NCI-H82 treated with DMSO at 0.1 percent for 48 hours (cell line): ENCODE data around the gene MRTFB.
A peak's percentile ranks its signal among the peaks of the same experiment; 100 is the strongest.

Experiments
- DNase-seq: peaks from one replicate; lab custom pipeline; 2025; ENCODE audit not compliant: unreplicated experiment; lab: John Stamatoyannopoulos, UW

Gene MRTFB

GRCh38 chr16:14283786-14284185 is 212.7 kb downstream of the MRTFB start:
- DNase-seq: no peak

DNA sequence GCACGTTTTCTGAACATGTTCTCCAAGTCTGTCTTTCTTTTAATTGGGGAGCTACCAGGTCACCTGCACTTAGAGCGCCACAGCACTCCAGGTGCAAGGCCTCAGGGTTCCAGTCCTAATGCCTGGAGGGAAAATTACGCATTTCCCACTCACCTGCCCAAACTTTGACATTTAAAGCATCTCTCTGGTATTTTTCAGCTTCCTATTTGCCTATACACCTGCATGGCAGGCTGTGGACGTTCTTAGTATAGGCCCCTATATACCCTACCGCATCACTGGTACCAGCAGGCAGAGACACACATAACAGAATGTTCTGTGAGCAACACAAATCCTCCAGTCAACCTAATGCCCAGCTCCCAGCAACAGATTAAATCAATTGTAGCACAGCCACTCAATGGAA is 213.3 kb downstream of the MRTFB start:
- no peak for DNase-seq

- no peak for DNase-seq
Measured at GRCh38 chr16:14284930-14285512, 213.9 kb downstream of the MRTFB start.

DNA sequence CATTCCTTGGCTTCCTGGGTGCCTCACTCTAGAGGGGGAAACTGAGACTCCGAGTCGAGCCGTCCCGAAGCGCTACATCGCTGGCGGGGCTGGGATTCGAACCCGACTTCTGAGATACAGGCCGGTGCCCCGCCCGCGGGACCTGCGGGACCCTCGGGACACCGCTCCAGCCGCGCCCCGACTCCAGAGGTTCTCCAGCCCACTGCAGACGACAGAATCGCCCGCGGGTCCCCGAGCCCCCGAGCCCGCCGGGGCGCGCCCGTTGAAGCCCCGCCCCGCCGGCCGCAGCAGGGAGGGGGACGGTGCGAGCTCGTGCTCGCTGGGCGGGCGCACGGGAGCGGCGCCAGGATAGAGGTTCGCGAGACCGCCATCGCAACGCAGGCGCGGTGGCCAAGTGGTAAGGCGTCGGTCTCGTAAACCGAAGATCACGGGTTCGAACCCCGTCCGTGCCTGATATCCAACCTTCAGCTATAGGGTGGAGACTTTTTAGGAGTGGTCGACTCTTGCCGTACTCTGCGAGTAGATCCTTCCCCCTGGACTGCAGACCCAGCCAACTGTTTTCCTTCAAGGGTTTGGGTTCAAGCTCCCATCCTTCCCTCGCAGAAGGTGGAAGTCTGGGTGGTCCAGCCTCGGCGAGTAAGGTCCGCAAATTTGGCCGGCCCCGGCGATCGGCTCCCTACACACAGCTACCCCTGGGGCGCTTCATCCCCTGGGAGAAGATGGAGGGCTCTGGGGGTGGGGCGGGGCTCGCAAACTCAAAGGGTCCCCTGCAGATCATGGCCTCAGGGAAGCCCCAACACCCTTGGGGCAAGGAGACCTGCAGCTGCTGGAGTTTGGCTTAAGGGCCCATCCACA is 214.6 kb downstream of the MRTFB start:
- DNase-seq: peak; percentile 81

GRCh38 chr16:14286368-14287230 is 215.5 kb downstream of the MRTFB start:
- DNase-seq: no peak

GRCh38 chr16:14289692-14290340 is 218.7 kb downstream of the MRTFB start:
- DNase-seq: no peak

DNA sequence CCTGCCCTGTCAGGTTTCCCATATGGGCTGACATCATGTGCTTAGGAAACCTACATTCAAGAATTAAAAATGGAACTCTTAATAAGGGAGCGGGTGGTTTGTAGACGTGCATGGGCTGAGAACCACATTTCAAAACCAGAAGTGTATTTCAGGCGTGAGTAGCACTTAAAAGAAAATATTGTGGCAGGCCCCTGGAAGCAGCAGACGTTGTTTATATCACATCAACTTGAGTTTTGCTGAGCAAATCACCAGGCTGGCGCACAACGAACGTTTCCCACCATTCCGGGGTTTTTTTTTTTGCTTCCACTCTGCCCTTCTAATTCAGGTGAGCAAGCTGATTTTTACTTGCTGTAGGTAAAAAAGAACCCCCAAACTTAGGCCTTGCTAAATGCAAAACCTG is 220.2 kb downstream of the MRTFB start:
- DNase-seq: no peak

GRCh38 chr16:14292051-14292825 is 221.1 kb downstream of the MRTFB start:
- no peak for DNase-seq

- no peak for DNase-seq
Measured at GRCh38 chr16:14296663-14297062, 225.5 kb downstream of the MRTFB start.

DNA sequence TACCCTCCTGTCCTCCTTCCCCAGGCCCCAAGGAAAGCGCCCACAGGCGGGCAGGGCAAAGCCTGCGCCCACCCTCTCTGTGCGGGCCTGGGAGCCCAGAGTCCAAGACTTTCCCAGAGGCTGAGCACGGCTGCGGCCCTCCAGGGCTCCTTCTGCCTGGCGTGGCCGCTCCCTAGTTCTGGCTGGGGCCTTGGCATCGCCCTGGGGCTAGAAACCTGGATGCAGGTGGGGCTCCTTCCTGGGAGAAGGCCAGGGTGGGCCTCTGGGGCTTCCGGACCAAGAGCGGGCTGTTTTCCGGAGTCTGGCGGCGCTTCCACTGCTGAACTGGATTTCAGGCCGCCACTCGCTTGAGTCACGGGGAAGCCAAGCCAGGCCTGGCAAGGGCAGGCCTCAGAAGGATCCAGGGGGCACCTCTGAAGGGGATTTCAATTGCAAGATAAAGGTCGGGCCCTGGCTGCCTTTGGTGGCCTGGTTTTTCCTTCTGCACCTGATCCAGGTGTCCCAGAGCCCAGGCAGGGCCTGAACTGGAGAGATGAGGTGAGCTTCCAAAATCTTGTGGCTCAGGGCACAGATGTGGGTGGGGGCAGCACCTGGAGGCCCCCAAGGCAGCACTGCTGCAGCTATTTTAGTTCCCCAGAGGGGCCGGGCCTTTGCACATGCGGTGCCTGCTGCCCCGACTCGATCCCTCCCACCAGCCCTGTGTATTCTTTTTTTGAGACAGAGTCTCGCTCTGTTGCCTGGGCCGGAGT is 227.4 kb downstream of the MRTFB start:
- DNase-seq: no peak

- peak; percentile 45 for DNase-seq
Measured at GRCh38 chr16:14300705-14301168, 229.6 kb downstream of the MRTFB start.

GRCh38 chr16:14301169-14302030 is 230.3 kb downstream of the MRTFB start:
- no peak for DNase-seq

DNA sequence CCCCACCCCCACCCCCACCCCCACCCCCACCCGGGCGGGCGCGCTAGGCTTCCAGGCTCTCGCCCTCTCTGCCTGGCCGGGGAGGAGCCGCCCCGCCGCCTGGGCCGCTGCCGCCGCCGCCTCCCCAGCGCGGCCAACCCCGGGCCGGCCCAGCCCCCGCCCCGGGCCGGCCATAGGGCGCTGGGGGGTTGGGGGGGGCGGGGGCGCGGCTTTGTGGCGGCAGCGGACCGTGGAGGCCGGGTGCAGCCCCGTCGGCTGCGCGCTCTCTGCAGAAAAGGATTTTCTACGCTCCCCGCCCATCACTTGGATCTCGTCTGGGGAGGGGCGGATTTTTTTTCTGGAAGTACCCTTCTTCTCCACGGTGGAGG is 230.9 kb downstream of the MRTFB start:
- DNase-seq: peak; percentile 19

DNA sequence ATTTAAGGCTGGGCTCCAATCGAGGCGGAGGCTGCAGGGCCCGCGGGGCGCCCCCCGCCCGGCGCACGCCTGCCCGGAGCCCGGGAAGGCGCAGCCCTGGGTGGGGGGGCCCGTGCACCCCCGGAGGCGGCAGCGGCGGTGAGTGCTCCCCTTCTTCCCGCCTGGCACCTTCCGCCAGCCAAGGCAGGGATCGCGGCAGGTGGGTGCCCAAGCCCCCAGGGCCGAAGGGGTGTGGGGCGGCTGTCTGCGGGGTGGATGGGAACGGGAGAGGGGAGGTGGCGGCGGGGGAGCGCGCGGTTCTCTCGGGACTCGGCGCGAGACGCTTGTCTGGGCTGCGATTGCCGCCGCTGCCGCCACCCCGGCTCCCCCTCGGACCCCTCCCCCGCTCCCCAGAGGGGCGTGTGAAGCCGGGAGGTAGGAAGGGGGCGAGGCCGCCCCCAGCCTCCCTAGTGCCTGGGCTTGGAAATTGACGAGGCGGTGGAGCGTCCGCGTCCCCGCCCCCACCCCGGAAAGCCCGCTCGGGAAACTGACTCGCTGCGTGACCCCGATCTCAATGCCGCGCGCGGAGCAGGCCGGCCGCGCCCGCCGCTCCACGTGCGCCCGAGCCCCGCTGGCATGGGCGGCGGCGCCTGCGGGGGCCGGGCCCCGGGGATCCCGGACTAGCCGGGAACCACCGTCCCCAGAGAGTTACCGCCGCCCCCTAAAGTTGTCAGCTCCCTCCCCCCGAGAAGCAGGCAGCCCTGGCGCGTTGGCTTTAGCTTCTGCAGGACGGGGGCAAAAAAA is 231.5 kb downstream of the MRTFB start:
- DNase-seq: no peak

GRCh38 chr16:14303182-14303618 is 232.1 kb downstream of the MRTFB start:
- DNase-seq: no peak

GRCh38 chr16:14303639-14304394 is 232.7 kb downstream of the MRTFB start:
- DNase-seq: no peak

DNA sequence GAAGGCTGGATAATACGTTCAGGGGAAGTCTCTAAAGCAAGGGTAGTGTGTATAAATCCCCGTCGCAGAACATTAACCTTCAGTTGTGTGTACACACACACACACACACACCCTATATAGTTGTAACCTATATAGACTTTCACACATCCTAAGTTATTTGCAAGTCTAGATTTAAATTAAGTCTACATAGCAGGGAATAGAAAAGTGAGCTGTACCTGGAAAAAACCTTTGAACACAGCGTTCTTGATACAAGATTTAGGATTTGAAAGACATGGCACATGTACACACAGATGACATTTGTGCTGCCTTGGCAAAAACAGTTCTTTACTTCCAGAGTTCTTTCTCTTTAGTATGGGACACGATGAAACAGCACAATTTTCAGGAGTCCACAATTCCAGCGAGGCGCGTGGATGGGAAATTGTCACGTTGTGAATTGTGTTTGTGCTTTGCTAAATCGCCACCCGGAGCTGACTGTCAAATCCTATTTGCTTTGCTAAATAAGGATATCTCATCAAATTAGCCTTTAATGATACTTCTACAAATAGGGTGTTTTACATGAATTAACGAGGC is 233.9 kb downstream of the MRTFB start:
- no peak for DNase-seq
